Inferior parietal cortex (tissue), 1 donor: ENCODE results near the gene MDM2.
"Not testable (repeated sequence)": the region's sequence is repeated elsewhere in the genome, so short reads cannot be mapped to it uniquely, and the experiment has no call there.

ENCODE experiments used
- DNase-seq: peaks from one replicate; pipeline ENCODE4 v3.0.0-alpha.2; 2016; ENCODE audit errors: extremely low spot score

The MDM2 gene

DNA sequence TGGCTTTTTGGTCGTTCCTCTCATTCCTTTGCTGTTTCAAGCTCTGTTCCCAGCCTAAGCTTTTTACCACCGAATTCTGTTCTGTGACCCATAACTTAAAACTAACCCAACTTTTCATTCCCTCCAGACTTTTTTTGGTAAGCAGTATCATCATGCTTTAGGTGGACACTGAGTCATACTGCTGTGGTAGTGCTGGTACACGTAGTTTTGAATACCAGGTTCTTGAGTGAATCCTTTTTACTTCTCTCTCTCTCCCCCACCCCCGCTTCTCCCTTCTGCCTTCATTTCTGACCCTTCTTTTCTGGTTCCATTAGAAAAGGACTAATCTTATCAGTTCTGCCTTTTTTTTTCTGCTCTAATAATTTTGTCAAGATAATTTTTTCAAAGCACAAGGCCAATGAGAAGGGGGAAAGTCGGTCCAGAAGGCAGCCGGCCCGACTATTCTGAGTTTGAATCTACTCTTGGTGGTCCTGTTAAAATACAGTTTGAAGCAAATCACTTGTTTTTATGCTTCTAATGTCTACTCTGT lies 2.3 kb upstream of the MDM2 start:
- DNase-seq = no peak

DNA sequence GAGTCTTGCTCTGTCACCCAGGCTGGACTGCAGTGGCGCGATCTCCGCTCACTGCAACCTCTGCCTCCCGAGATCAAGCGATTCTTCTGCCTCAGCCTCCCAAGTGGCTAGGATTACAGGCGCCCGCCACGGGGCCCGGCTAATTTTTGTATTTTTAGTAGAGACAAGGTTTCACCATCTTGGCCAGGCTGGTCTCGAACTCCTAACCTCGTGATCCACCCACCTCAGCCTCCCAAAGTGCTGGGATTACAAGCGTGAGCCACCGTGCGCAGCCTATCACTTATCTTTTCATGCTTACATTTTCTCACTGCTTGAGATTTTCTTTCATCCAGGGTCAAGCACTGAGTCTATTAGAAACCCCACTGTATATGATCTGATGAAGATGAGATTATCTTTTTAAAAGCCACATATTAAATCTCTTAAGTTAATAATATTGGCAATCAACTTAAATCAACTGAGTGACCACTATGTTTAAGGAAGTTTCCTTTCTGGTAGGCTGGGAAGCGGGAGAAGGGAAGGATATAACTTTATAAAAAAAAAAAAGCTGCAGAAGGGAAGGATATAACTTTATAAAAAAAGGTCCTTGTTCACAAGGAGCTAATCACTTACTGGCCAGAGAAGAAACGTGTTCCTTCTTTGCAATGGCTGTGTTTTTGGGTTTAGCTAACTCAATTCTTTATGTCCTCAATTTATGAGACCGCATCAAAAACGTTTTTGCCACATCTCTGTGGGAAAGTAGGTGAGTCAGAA lies 1.3 kb upstream of the MDM2 start:
- DNase-seq = no peak

DNA sequence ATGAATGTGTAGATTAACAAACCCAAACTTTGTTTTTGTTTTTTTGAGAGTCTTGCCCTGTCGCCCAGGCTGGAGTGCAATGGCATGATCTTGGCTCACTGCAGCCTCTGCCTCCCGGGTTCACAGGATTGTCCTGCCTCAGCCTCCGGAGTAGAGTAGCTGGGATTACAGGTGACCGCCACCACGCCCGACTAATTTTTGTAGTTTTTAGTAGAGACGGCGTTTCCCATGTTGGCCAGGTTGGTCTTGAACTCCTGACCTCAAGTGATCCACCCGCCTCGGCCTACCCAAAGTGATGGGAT lies 752 bp upstream of the MDM2 start:
- not testable (repeated sequence) for DNase-seq

DNA sequence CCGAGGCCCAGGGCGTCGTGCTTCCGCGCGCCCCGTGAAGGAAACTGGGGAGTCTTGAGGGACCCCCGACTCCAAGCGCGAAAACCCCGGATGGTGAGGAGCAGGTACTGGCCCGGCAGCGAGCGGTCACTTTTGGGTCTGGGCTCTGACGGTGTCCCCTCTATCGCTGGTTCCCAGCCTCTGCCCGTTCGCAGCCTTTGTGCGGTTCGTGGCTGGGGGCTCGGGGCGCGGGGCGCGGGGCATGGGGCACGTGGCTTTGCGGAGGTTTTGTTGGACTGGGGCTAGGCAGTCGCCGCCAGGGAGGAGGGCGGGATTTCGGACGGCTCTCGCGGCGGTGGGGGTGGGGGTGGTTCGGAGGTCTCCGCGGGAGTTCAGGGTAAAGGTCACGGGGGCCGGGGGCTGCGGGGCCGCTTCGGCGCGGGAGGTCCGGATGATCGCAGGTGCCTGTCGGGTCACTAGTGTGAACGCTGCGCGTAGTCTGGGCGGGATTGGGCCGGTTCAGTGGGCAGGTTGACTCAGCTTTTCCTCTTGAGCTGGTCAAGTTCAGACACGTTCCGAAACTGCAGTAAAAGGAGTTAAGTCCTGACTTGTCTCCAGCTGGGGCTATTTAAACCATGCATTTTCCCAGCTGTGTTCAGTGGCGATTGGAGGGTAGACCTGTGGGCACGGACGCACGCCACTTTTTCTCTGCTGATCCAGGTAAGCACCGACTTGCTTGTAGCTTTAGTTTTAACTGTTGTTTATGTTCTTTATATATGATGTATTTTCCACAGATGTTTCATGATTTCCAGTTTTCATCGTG lies 612 bp downstream of the MDM2 start:
- DNase-seq = peak; percentile 61

DNA sequence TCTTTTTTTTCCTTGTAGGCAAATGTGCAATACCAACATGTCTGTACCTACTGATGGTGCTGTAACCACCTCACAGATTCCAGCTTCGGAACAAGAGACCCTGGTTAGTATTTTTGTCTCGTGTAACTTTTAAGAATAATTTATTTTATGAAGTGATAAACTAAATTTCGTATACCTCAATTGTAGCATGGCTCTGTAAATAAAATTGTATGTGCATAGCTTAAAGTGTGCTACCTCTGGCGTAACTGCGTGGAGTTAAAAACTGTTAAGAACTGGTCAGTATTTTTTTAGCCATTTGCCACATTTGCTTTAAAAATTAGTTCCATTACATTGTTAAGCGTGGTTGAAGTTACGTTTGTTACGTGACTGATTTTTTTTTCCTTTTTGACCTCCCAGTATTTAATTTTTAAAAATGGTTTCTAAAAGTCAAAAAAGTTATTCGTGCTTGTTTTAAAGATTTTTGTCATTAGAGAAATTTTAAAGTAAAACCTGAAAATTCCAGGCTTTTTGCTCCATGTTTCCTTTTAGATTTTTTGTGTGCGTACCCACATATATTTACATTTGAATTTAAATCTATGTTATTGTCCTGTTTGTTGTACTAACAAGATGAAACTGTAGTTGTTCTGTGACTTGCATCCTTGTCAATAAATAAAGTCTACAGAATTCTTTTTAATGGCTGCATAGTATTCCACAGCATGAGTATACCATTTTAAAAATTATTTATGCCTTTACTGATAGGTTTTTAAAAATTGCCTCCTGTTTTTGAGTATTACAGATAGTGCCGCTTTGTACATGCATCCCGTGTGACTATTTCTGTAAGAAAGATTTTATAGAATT lies 1.4 kb downstream of the MDM2 start:
- no peak for DNase-seq

DNA sequence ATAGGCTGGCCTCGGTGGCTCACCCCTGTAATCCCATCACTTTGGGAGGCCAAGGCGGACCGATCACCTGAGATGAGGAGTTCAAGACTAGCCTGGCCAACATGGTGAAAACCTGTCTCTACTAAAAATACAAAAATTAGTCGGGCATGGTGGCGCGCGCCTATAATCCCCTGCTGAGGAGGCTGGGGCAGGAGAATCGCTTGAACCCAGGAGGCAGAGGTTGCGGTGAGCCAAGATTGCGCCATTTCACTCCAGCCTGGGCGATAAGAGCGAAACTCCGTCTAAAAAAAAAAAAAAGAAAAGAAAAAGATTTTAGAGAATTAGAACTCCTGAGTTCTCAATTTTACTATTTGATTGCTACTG lies 2.0 kb downstream of the MDM2 start:
- DNase-seq = not testable (repeated sequence)

DNA sequence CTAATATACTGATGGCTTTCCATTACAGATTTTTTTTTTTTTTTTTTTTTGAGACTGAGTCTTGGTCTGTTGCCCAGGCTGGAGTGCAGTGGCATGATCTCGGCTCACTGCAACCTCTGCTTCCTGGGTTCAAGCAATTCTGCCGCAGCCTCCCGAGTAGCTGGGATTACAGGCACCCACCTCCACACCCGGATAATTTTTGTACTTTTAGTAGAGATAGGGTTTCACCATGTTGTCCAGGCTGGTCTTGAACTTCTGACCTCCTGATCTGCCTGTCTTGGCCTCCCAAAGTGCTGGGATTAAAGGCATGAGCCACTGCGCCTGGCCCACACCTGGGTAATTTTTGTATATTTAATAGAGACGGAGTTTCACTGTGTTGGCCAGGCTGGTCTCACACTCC lies 3.6 kb downstream of the MDM2 start:
- not testable (repeated sequence) for DNase-seq

DNA sequence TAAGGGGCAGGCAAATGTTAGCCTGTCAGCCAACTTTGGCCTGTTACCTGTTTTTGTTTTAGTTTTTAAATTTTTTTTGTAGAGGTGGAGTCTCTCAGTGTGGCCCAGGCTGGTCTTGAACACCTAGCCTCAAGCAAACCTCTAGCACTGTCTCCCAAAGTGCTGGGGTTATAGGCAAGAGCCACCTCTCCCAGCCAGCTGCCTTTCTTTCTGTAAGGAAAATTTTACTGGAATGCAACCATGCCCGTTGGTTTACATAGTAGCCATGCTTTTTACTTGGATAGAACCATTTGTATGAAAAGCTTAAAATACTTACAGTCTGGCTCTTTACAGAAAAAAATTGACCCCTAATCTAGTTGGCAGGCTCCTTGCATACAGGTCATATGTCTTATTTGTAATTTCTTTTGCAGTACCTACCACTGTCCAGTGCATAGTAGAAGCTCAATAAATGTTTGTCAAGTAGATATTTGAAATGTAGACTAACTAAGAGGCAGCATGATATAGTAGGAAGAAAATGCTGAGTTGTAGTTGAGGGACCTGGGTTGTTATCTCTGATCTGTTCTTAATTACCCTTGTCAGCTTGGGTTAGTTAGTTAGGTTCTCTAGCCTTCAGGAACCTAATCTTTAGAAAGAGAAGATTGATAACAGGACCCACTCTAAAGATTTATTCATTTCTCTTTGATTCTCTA lies 4.7 kb downstream of the MDM2 start:
- DNase-seq = no peak

DNA sequence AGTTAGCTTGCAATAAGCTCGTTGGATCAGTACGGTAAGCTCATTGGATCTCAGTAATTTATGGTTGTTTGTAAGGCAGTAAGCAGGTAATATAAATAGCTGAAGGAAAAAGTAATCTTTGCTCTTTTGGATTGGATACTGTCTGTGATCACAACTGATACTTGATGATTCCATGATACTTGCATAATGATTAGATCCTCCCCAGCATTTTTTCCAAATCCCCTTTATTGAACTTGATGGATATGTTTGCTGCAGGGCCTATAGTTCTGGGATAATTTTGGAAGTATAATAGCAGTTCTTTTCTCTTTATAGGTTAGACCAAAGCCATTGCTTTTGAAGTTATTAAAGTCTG lies 5.2 kb downstream of the MDM2 start:
- no peak for DNase-seq

DNA sequence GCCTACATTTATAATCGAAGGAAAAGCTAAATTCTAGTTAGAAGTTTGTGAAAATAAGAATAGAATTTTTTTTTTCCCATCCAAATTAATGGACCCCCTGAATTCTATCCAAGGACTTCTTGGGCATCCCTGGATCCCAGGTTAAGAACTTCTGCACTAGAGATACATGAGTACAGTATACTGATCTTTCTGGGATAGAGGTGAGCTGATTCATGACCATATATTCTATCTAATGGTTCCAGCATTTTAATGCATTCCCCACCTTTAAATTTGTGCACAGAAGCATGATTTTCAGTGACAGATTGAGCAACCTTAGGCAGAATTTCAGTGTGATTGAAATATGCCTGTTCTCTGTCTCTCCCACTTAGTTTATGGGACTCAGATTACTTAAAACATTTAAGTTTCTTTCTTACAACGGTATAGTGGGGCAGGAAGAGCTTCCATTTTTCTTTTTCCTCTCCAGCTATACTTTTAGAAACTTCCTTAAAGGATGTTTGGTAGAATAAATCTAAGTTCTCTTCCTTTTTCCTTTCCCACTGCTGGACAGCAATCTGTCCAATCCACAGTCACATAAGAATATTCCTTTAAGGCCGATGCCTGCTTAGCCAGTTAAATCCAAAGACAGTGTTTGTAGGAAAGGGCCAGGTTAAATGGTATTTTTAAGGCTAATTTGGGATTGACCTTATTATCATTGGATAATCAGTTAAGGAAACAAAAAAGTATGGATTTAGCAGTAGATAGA lies 6.7 kb downstream of the MDM2 start:
- DNase-seq = no peak

DNA sequence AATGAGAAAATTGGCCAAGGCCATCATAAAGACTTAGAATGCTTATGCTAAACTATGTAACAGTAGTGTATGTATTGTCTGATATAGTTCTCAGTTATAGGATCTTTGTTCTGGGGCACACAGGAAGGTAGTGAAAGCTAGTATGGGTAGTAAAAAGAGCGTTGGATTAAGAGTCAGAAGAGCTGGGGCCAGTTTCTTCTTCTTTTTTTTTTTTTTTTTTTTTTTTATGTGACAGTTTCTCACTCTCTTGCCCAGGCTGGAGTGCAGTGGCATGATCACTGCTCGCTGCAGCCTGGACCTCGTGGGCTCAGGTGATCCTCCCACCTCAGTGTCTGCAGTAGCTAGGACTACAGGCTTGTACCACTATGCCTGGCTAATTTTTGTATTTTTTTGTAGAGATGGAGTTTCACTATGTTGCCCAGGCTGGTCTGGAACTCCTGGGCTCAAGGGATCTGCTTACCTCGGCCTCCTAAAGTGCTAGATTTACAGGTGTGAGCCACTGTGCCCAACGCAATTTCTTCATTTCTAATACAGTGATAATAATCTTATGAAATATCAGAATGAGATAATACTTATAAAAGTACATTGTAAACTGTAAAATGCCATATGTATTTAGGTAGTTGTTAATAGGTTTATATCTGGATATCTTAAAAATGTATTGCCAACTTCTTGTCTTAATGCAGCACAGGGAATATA lies 7.4 kb downstream of the MDM2 start:
- no peak for DNase-seq

DNA sequence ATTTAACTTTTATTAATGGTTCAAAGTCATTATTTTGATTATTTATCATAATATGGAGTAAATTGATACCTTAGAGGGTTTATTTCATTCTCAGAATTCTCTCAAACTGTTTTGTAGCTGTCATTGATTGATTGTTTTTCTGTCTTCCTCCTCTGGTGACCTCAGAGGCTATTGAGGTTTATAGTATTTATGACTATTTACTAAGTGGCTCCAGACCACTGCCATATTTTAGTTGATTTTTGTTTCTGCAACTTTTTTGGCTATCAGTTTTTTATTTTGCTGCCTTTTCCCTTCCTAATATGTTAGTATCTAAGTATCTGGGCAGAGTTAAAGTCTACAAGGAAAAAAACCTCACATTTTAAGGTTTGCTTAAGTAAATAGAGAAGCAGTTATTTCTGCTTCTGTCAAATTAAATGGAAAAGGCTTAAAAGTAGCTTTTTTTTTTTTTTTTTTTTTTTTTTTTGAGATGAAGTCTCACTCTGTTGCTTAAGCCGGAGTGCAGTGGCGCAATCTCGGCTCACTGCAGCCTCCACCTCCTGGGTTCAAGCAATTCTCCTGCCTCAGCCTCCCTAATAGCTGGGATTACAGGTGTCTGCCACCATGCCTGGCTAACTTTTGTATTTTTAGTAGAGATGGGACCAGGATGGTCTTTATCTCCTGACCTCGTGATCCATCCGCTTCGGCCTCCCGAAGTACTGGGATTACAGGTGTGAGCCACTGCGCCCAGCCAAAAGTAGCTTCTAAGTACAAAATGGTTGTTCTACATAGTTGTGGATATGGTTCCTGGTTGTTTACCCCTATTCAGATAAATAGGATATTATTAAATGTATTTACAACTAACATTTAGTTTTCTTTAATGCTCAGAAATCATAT lies 8.2 kb downstream of the MDM2 start:
- no peak for DNase-seq

DNA sequence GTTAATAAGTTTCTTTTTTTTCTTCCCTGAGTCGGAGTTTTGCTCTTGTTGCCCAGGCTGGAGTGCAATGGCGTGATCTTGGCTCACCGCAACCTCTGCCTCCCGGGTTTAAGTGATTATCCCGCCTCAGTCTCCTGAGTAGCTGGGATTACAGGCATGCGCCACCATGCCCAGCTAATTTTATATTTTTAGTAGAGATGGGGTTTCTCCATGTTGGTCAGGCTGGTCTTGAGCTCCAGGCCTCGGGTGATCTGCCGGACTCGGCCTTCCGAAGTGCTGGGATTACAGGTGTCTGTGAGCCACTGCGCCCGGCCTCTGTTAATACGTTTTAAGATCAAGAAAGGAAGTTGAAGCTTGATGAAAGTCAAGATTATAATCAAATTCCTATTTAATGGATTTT lies 11.5 kb downstream of the MDM2 start:
- not testable (repeated sequence) for DNase-seq

DNA sequence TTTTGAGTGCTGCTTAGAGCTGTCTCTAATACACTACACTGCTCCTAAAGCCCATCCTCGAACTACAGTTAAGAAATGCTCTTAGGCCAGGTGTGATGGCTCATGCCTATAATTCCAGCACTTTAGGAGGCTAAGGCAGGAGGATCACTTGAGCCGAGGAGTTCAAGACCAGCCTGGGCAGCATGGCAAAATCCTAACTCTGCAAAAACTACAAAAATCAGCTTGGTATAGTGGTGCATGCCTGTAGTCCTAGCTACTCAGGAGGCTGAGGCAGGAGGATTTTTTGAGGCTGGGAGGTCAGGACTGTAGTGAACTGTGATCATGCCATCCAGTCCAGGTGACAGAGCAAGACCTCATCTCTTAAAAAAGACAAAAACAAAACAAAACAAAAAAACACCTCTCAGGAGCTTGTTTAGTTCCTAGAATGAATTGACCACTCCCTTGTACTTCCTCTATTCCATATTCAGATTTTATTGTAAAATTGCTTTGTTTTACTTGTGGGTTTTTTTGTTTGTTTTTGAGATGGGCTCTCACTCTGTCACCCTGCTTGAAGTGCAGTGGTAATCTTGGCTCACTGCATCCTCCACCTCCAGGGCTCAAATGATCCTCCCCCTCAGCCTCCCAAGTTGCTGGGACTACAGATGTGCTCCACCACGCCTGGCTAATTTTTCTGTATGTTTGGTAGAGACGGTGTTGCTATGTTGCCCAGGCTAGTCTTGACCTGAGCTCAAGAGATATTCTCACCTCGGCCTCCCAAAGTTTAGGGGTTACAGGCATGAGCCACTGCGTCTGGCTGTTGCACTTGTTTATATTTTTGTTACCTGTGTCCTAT lies 13.6 kb downstream of the MDM2 start:
- no peak for DNase-seq

DNA sequence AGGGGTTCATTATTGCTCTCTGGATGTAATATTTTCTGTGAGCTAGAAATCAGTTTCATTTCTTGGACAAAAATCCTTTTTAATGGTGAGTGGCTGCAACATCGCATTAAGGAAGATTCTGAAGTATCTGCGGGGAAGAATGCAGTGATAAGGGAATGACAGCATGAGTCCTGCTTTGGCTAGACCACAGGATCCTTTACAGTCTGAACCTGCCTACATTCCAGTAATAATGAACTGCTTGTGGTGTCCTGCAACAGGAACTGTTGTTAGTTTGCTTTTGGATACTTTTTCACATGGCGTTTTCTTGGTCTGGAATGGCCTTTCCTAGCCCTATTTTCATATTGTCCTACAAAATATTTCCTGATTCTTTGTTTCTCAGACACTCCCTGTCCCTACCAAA lies 15.7 kb downstream of the MDM2 start:
- DNase-seq = no peak

DNA sequence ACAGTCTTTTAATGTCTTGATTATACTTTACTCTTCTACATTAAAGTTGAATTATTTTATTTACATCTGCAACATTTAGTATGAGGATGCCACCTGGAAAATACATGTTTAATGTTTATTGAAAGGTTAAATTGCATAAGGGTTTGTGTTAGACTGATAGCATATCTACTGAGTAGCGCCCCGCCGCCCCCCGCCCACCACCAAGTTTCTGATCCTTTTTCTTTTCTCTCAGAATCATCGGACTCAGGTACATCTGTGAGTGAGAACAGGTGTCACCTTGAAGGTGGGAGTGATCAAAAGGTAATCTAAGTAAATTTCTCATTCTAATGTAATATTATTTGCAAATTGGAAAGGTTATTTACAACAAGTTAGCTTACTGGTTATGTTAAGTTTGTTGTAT lies 16.2 kb downstream of the MDM2 start:
- no peak for DNase-seq

DNA sequence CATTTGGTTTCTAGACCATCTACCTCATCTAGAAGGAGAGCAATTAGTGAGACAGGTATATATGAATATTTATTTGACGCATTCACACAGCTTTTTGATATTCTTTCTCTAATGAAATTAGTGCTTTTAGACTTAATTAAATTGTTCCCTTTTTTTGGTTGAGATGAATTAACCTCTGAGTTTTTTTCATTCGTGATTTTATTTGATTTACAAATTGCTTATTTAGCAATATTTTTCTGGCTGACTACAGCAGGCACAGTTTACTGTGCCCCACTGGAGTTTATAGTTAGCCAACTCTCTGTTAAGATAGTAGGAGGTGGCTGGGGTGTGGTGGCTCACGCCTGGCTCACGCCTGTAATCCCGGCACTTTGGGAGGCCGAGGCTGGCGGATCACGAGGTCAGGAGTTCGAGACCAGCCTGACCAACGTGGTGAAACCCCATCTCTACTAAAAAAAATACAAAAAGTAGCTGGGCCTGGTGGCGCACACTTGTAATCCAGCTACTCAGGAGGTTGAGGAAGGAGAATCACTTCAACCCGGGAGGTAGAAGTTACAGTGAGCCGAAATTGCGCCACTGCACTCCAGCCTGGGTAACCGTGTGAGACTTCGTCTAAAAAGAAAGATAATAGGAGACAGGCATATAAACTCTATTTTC lies 16.7 kb downstream of the MDM2 start:
- DNase-seq = no peak

DNA sequence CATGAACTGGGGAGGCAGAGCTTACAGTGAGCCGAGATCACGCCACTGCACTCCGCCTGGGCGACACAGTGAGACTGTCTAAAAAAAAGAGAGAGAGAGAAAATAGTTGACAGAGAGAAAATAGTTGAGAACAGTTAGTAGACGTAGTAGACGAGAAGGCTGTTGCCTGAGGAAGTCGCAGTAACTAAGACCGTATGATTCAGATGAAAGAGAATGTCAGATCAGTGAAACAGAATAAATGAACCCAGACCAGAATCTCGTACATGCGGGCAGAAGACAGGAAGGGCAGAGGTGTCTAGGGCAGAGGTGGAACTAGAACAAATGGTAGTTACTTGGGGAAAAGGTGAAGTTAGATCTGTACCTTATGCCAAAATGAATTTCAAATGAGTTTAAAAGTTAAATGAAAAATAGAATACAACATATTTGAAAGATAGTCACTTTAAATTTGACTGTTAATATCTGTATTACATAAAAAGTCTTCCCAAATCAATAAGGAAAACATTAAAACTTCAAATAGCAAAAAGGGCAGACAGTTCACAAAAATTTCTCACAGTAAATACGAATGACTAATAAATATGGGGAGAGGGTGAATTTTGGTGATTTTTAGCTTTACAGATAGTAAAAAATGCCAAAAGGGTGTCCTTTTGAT lies 17.7 kb downstream of the MDM2 start:
- DNase-seq = no peak
